ENCODE measurements around the gene ADGRG3.
A peak's percentile ranks its signal among the peaks of the same experiment; 100 is the strongest.

Gene ADGRG3

GRCh38 chr16:57713596-57713995 is 45.5 kb downstream of the ADGRG3 start:
- Histone ChIP-seq H4K20me1 (ENCODE audit: insufficient read depth, low read length) (no peaks in the 10 kb centered on the region), H3F3A (ENCODE audit: insufficient read depth, low read length) (no peaks in the 10 kb centered on the region), H3K27me3 (replicated peaks; ENCODE audit: insufficient read depth, low read length) (no peaks in the 10 kb centered on the region; the same call in 1 of the 2 replicates), H3K9ac (ENCODE audit: low read length) (no peak overlapping the region), H3K4me2 (ENCODE audit: low read depth, low read length) (no peak overlapping the region), H3K9me2 (replicated peaks; ENCODE audit: insufficient read depth, low read length) (no peaks in the 10 kb centered on the region), H3K27ac (ENCODE audit: low read length) (no peak overlapping the region), H3K9me3 (replicated peaks; ENCODE audit: insufficient read depth, low read length) (no peaks in the 10 kb centered on the region), H3K79me2 (ENCODE audit: low read length) (no peaks in the 10 kb centered on the region), H3K4me1 (ENCODE audit: low read length) (no peaks in the 10 kb centered on the region), H2AFZ (ENCODE audit: low read length) (no peak overlapping the region), H3K4me3 (ENCODE audit: low read length) (no peak overlapping the region), H3K36me3 (replicated peaks; ENCODE audit: insufficient read depth, low read length) (no peaks in the 10 kb centered on the region)
- DNase-seq = no peak
- TF ChIP-seq CTCF (IDR thresholded peaks at IDR 0.05; ENCODE audit: low read length) (no peak), EZH2phosphoT487 (IDR thresholded peaks at IDR 0.05; ENCODE audit: low read length) (no peak), EZH2 (optimal IDR thresholded peaks at IDR 0.05; ENCODE audit: low read depth, low read length) (no peak)

DNA sequence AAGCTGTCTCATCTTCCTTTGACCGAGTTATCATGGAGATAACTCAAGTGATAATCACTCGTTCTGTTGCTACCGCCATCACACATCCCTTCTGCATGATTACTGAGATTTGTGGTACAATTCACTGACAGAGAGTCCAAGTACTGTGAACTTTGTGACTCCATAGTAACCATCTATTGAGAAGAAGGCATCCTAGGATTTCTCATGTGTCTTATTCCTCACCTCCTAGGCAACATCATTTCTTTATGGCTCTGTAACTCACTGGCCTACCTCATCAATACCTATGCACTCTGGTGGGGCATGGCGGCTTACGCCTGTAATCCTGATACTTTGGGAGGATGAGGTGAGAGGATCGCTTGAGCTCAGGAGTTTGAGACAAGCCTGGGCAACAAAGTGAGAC is 45.9 kb downstream of the ADGRG3 start:
- H3K27me3 ChIP-seq (replicated peaks; ENCODE audit: insufficient read depth, low read length) = no peaks in the 10 kb centered on the region; the same call in 1 of the 2 replicates
- H3K9ac ChIP-seq (ENCODE audit: low read length) = no peak overlapping the region
- TF ChIP-seq EZH2phosphoT487 (IDR thresholded peaks at IDR 0.05; ENCODE audit: low read length) = no peak
- no peak for TF ChIP-seq CTCF (IDR thresholded peaks at IDR 0.05; ENCODE audit: low read length)
- TF ChIP-seq EZH2 (optimal IDR thresholded peaks at IDR 0.05; ENCODE audit: low read depth, low read length) = no peak

GRCh38 chr16:57720142-57720575 is 52.1 kb downstream of the ADGRG3 start:
- TF ChIP-seq CTCF (IDR thresholded peaks at IDR 0.05; ENCODE audit: low read length) = peak; percentile 74
- no peak for TF ChIP-seq EZH2phosphoT487 (IDR thresholded peaks at IDR 0.05; ENCODE audit: low read length)

More for the DNA sequence above, 45.9 kb downstream of the ADGRG3 start:
- Histone ChIP-seq H3K79me2 (ENCODE audit: low read length) (no peaks in the 10 kb centered on the region), H3K9me2 (replicated peaks; ENCODE audit: insufficient read depth, low read length) (no peaks in the 10 kb centered on the region), H2AFZ (ENCODE audit: low read length) (no peak overlapping the region), H3K4me3 (ENCODE audit: low read length) (no peak overlapping the region), H3K36me3 (replicated peaks; ENCODE audit: insufficient read depth, low read length) (no peaks in the 10 kb centered on the region), H3F3A (ENCODE audit: insufficient read depth, low read length) (no peaks in the 10 kb centered on the region), H3K9me3 (replicated peaks; ENCODE audit: insufficient read depth, low read length) (no peaks in the 10 kb centered on the region), H3K4me2 (ENCODE audit: low read depth, low read length) (no peak overlapping the region), H4K20me1 (ENCODE audit: insufficient read depth, low read length) (no peaks in the 10 kb centered on the region), H3K27ac (ENCODE audit: low read length) (no peak overlapping the region), H3K4me1 (ENCODE audit: low read length) (no peaks in the 10 kb centered on the region)
- no peak for DNase-seq

More at GRCh38 chr16:57720142-57720575, 52.1 kb downstream of the ADGRG3 start:
- H3F3A ChIP-seq (ENCODE audit: insufficient read depth, low read length) = no peaks in the 10 kb centered on the region
- H3K9me2 ChIP-seq (replicated peaks; ENCODE audit: insufficient read depth, low read length) = no peaks in the 10 kb centered on the region
- DNase-seq = peak; percentile 56
- H3K79me2 ChIP-seq (ENCODE audit: low read length) = no peaks in the 10 kb centered on the region
- no peak overlapping the region for H3K4me3 ChIP-seq (ENCODE audit: low read length)
- H3K4me1 ChIP-seq (ENCODE audit: low read length) = no peaks in the 10 kb centered on the region
- no peak overlapping the region for H3K4me2 ChIP-seq (ENCODE audit: low read depth, low read length)
- no peaks in the 10 kb centered on the region for H4K20me1 ChIP-seq (ENCODE audit: insufficient read depth, low read length)
- no peaks in the 10 kb centered on the region for H3K9me3 ChIP-seq (replicated peaks; ENCODE audit: insufficient read depth, low read length)
- H2AFZ ChIP-seq (ENCODE audit: low read length) = no peak overlapping the region
- H3K36me3 ChIP-seq (replicated peaks; ENCODE audit: insufficient read depth, low read length) = no peaks in the 10 kb centered on the region
- no peak overlapping the region for H3K27ac ChIP-seq (ENCODE audit: low read length)
- H3K27me3 ChIP-seq (replicated peaks; ENCODE audit: insufficient read depth, low read length) = peaks cover 5% of the 10 kb centered on the region; the same call in 1 of the 2 replicates
- H3K9ac ChIP-seq (ENCODE audit: low read length) = no peak overlapping the region

All from MM.1S (cell line).